ENCODE measurements around the gene CLEC2D. TPM values are rescaled to one million over a fixed set of nuclear protein-coding genes. Genes with fewer than 3 reads are reported as not detected.
A peak's percentile ranks its signal among the peaks of the same experiment; 100 is the strongest.

Gene CLEC2D
- total RNA-seq, 2 donors from 2014 or later = 19.3 to 21.5 TPM

- peaks cover 64% of the 10 kb centered on the region for H3K9me3 Mint-ChIP-seq
- Histone ChIP-seq H3K9me3 (ENCODE audit: control insufficient read depth, low read length) (peaks cover 32% of the 10 kb centered on the region), H3K27ac (ENCODE audit: low read depth, low read length) (no peak overlapping the region), H3K4me1 (ENCODE audit: control insufficient read depth, insufficient read depth, low read length) (no peaks in the 10 kb centered on the region), H3K4me3 (ENCODE audit: low read length) (peak overlapping the region; percentile 43), H3K9ac (ENCODE audit: extremely low read depth, low read length, poor library complexity, severe bottlenecking) (no peak overlapping the region), H3K36me3 (ENCODE audit: control insufficient read depth, insufficient read depth, low read length) (peaks cover 4% of the 10 kb centered on the region), H3K27me3 (ENCODE audit: control insufficient read depth, insufficient read depth, low read length, poor library complexity, severe bottlenecking) (no peaks in the 10 kb centered on the region)
- peaks cover 40% of the 10 kb centered on the region for H3K36me3 Mint-ChIP-seq (ENCODE audit: low read depth)
- H3K27ac Mint-ChIP-seq = no peak overlapping the region
- H3K4me3 Mint-ChIP-seq = no peak overlapping the region
- no peaks in the 10 kb centered on the region for H3K4me1 Mint-ChIP-seq
- no peak for DNase-seq
- no peak for TF ChIP-seq CTCF (conservative IDR thresholded peaks at IDR 0.05)
- H3K27me3 Mint-ChIP-seq (ENCODE audit: insufficient read depth) = peaks cover 8% of the 10 kb centered on the region
Observed at GRCh38 chr12:9697619-9698018, 28.1 kb downstream of the CLEC2D start.

- no peaks in the 10 kb centered on the region for H3K27me3 ChIP-seq (ENCODE audit: control insufficient read depth, insufficient read depth, low read length, poor library complexity, severe bottlenecking)
- WGBS, 2 experiments (ENCODE audit: insufficient coverage in 1 of 2, insufficient read length in 1 of 2) = 82 to 94% methylated on average over 2 of the region's 2 CpGs
Observed at GRCh38 chr12:9698681-9699080, 29.2 kb downstream of the CLEC2D start.

GRCh38 chr12:9699269-9699897 lies 29.9 kb downstream of the CLEC2D start:
- WGBS, 2 experiments (ENCODE audit: insufficient coverage in 1 of 2, insufficient read length in 1 of 2) = 80% methylated on average over 1 of the region's 1 CpG; no CpG with 5 or more reads in 1 of the 2 experiments
- H3K9me3 ChIP-seq (ENCODE audit: control insufficient read depth, low read length) = peaks cover 32% of the 10 kb centered on the region
- H3K36me3 ChIP-seq (ENCODE audit: control insufficient read depth, insufficient read depth, low read length) = no peaks in the 10 kb centered on the region
- no peaks in the 10 kb centered on the region for H3K4me1 ChIP-seq (ENCODE audit: control insufficient read depth, insufficient read depth, low read length)
- no peak for DNase-seq
- Mint-ChIP-seq H3K27me3 (ENCODE audit: insufficient read depth) (peaks cover 8% of the 10 kb centered on the region), H3K9me3 (peaks cover 69% of the 10 kb centered on the region), H3K27ac (no peak overlapping the region), H3K4me1 (no peaks in the 10 kb centered on the region), H3K36me3 (ENCODE audit: low read depth) (peaks cover 27% of the 10 kb centered on the region), H3K4me3 (no peak overlapping the region)
- no peak overlapping the region for H3K4me3 ChIP-seq (ENCODE audit: low read length)
- TF ChIP-seq CTCF (conservative IDR thresholded peaks at IDR 0.05) = no peak
- H3K27ac ChIP-seq (ENCODE audit: low read depth, low read length) = no peak overlapping the region
- H3K9ac ChIP-seq (ENCODE audit: extremely low read depth, low read length, poor library complexity, severe bottlenecking) = no peak overlapping the region
- H3K27me3 ChIP-seq (ENCODE audit: control insufficient read depth, insufficient read depth, low read length, poor library complexity, severe bottlenecking) = no peaks in the 10 kb centered on the region

More at GRCh38 chr12:9698681-9699080, 29.2 kb downstream of the CLEC2D start:
- no peak overlapping the region for H3K27ac Mint-ChIP-seq
- H3K4me3 Mint-ChIP-seq = no peak overlapping the region
- H3K36me3 ChIP-seq (ENCODE audit: control insufficient read depth, insufficient read depth, low read length) = no peaks in the 10 kb centered on the region
- H3K4me1 Mint-ChIP-seq = no peaks in the 10 kb centered on the region
- no peak for DNase-seq
- H3K27ac ChIP-seq (ENCODE audit: low read depth, low read length) = no peak overlapping the region
- H3K4me1 ChIP-seq (ENCODE audit: control insufficient read depth, insufficient read depth, low read length) = no peaks in the 10 kb centered on the region
- H3K9me3 ChIP-seq (ENCODE audit: control insufficient read depth, low read length) = peaks cover 32% of the 10 kb centered on the region
- H3K9me3 Mint-ChIP-seq = peaks cover 66% of the 10 kb centered on the region
- no peak overlapping the region for H3K9ac ChIP-seq (ENCODE audit: extremely low read depth, low read length, poor library complexity, severe bottlenecking)
- no peak for TF ChIP-seq CTCF (conservative IDR thresholded peaks at IDR 0.05)
- peak overlapping the region; percentile 23 for H3K4me3 ChIP-seq (ENCODE audit: low read length)
- peaks cover 31% of the 10 kb centered on the region for H3K36me3 Mint-ChIP-seq (ENCODE audit: low read depth)
- H3K27me3 Mint-ChIP-seq (ENCODE audit: insufficient read depth) = peaks cover 8% of the 10 kb centered on the region
